Immature natural killer cell (primary cell): ENCODE measurements around the gene MPHOSPH8. TPM values are rescaled to one million over a fixed set of nuclear protein-coding genes. Genes with fewer than 3 reads are reported as not detected.
"Not testable (repeated sequence)": the region's sequence is repeated elsewhere in the genome, so short reads cannot be mapped to it uniquely, and the experiment has no call there.

Experiments
- DNase-seq, 3 donors: peaks; one replicate each; pipeline ENCODE4 v3.0.0; 2022; ENCODE audit warnings: mixed read lengths in 1 of 3
- H3K27ac Mint-ChIP-seq, 6 donors: one replicate each; pipeline ENCODE4 v1.8.0; 2020; ENCODE audit warnings: mixed read lengths in 6 of 6, mild to moderate bottlenecking in 5 of 6, inconsistent platforms in 4 of 6, moderate library complexity in 3 of 6
- H3K27me3 Mint-ChIP-seq, 3 donors: one replicate each; pipeline ENCODE4 v1.8.0; 2020 to 2021; ENCODE audit warnings: low read depth in 3 of 3, mild to moderate bottlenecking in 3 of 3, mixed read lengths in 3 of 3, moderate library complexity in 3 of 3, inconsistent platforms in 1 of 3
- H3K36me3 Mint-ChIP-seq, 3 donors: one replicate each; pipeline ENCODE4 v1.8.0; 2020; ENCODE audit warnings: mixed read lengths in 3 of 3, inconsistent platforms in 2 of 3, mild to moderate bottlenecking in 2 of 3
- H3K4me1 Mint-ChIP-seq, 2 donors: one replicate each; pipeline ENCODE4 v1.8.0; 2020; ENCODE audit warnings: inconsistent platforms in 2 of 2, mild to moderate bottlenecking in 2 of 2, mixed read lengths in 2 of 2, moderate library complexity in 1 of 2
- H3K4me3 Mint-ChIP-seq, 5 donors: one replicate each; pipeline ENCODE4 v1.8.0; 2020; ENCODE audit warnings: mild to moderate bottlenecking in 5 of 5, mixed read lengths in 5 of 5, inconsistent platforms in 3 of 5, moderate library complexity in 3 of 5
- H3K9me3 Mint-ChIP-seq, 6 donors: one replicate each; pipeline ENCODE4 v1.8.0; 2020; ENCODE audit warnings: mild to moderate bottlenecking in 6 of 6, mixed read lengths in 6 of 6, inconsistent platforms in 4 of 6, moderate library complexity in 3 of 6
- polyA plus RNA-seq, 3 donors: library from polyadenylated mRNA; unstranded; fragments of 300-500 nt; fragmentation: Illumina TruSeq; gene quantifications; one replicate each; pipeline ENCODE4 v1.2.3, GENCODE V29; 2021

MPHOSPH8 gene
- polyA plus RNA-seq, 3 donors from 2014 or later, result 3.9 to 20.5 (median 7.2) TPM

GRCh38 chr13:19605161-19605955, 28.1 kb upstream of the MPHOSPH8 start:
- H3K27ac Mint-ChIP-seq, result no peak overlapping the region
- no peak overlapping the region for H3K4me3 Mint-ChIP-seq
- H3K9me3 Mint-ChIP-seq, result peaks cover 0 to 1% (median 0%) of the 10 kb centered on the region in 6 donors
- peaks cover 0 to 5% of the 10 kb centered on the region in 2 donors for H3K4me1 Mint-ChIP-seq
- peaks cover 2 to 29% (median 7%) of the 10 kb centered on the region in 3 donors for H3K27me3 Mint-ChIP-seq
- peaks cover 0 to 5% (median 0%) of the 10 kb centered on the region in 3 donors for H3K36me3 Mint-ChIP-seq
- DNase-seq, result no peak

GRCh38 chr13:19606152-19606551, 27.3 kb upstream of the MPHOSPH8 start:
- Mint-ChIP-seq H3K27me3 (peaks cover 2 to 24% (median 5%) of the 10 kb centered on the region in 3 donors), H3K36me3 (peaks cover 0 to 5% (median 0%) of the 10 kb centered on the region in 3 donors), H3K4me3 (no peak overlapping the region), H3K27ac (no peak overlapping the region), H3K4me1 (peaks cover 0 to 5% of the 10 kb centered on the region in 2 donors), H3K9me3 (peaks cover 0 to 1% (median 0%) of the 10 kb centered on the region in 6 donors)
- no peak for DNase-seq

GRCh38 chr13:19606737-19607136, 26.7 kb upstream of the MPHOSPH8 start:
- Mint-ChIP-seq H3K4me1 (peaks cover 0 to 5% of the 10 kb centered on the region in 2 donors), H3K4me3 (no peak overlapping the region), H3K27me3 (peaks cover 2 to 22% (median 5%) of the 10 kb centered on the region in 3 donors), H3K27ac (no peak overlapping the region), H3K36me3 (peaks cover 0 to 5% (median 0%) of the 10 kb centered on the region in 3 donors), H3K9me3 (peaks cover 0 to 1% (median 0%) of the 10 kb centered on the region in 6 donors)
- DNase-seq, result no peak

DNA sequence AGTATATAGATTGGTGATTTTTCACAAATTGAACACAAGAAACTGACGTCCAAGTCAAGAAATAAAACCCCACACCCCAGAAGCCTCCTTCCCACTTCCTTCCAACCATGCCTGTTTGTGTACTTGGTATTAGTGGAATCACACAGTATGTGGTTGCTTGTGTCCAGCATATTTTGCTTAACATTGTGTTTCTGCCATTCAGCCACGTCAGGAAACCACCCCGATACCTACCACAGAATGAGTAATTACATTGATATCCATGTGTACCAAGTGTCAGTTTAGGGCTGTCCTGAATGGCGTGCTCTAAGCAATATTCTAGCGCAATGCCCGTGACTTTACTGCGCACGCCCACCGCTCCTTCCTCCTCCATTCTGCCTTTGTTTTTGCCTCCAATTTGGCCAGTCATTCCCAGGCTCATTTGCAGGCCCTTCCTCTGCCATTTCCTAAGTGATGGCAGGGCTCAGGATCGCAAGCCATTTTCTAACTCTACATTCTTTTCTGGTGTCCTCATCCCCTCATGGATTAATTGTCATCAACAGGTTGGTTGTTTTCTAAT, 25.9 kb upstream of the MPHOSPH8 start:
- H3K27me3 Mint-ChIP-seq, result peaks cover 2 to 21% (median 5%) of the 10 kb centered on the region in 3 donors
- H3K4me1 Mint-ChIP-seq, result peaks cover 0 to 5% of the 10 kb centered on the region in 2 donors
- H3K9me3 Mint-ChIP-seq, result peaks cover 0 to 1% (median 0%) of the 10 kb centered on the region in 6 donors
- no peak overlapping the region for H3K4me3 Mint-ChIP-seq
- H3K36me3 Mint-ChIP-seq, result peaks cover 0 to 5% (median 0%) of the 10 kb centered on the region in 3 donors
- no peak overlapping the region for H3K27ac Mint-ChIP-seq
- DNase-seq, result no peak

- Mint-ChIP-seq H3K27me3 (peaks cover 5 to 13% (median 6%) of the 10 kb centered on the region in 3 donors), H3K9me3 (peaks cover 0 to 10% (median 3%) of the 10 kb centered on the region in 6 donors), H3K4me3 (no peak overlapping the region), H3K27ac (no peak overlapping the region), H3K4me1 (no peaks in the 10 kb centered on the region), H3K36me3 (peaks cover 0 to 5% (median 5%) of the 10 kb centered on the region in 3 donors)
- no peak for DNase-seq
These were observed 14.5 kb upstream of the MPHOSPH8 start for GRCh38 chr13:19618977-19619376.

GRCh38 chr13:19622193-19622592, 11.3 kb upstream of the MPHOSPH8 start:
- no peak for DNase-seq
- Mint-ChIP-seq H3K36me3 (peaks cover 0 to 5% (median 5%) of the 10 kb centered on the region in 3 donors), H3K4me3 (no peak overlapping the region), H3K27me3 (peaks cover 0 to 17% (median 6%) of the 10 kb centered on the region in 3 donors), H3K9me3 (peaks cover 0 to 7% (median 1%) of the 10 kb centered on the region in 6 donors), H3K27ac (no peak overlapping the region), H3K4me1 (no peaks in the 10 kb centered on the region)

DNA sequence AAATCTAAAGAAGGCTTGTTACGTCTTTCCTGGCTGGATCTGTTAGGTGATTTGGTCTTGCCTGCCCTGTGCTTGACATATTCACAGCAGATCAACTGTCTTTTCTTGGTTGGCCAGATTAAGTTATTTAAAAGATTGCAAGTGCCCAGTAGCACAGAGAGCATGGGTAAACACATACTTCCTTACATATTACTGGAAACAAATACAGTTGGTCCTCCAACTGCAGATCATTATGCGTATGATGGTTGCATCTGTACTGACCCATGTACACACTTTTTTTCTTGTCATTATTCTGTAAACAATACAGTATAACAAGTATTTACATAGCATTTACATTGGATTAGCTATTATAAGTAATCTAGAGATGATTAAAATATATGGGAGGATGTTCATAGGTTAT, 9.2 kb upstream of the MPHOSPH8 start:
- Mint-ChIP-seq H3K9me3 (peaks cover 0 to 2% (median 0%) of the 10 kb centered on the region in 6 donors), H3K4me3 (no peak overlapping the region), H3K27me3 (peaks cover 0 to 10% (median 8%) of the 10 kb centered on the region in 3 donors), H3K36me3 (no peaks in the 10 kb centered on the region), H3K4me1 (no peaks in the 10 kb centered on the region), H3K27ac (no peak overlapping the region)
- DNase-seq, result no peak

- H3K36me3 Mint-ChIP-seq, result peaks cover 0 to 3% (median 0%) of the 10 kb centered on the region in 3 donors
- peaks cover 39 to 45% of the 10 kb centered on the region in 2 donors for H3K4me1 Mint-ChIP-seq
- no peaks in the 10 kb centered on the region for H3K9me3 Mint-ChIP-seq
- peak overlapping the region; percentile 96 to 100 (median 98) for H3K27ac Mint-ChIP-seq
- H3K4me3 Mint-ChIP-seq, result peak overlapping the region; percentile 96 to 100 (median 100)
- DNase-seq, result no peak
- peaks cover 5 to 12% (median 7%) of the 10 kb centered on the region in 3 donors for H3K27me3 Mint-ChIP-seq
These were observed 462 bp upstream of the MPHOSPH8 start for GRCh38 chr13:19632915-19633478.

- peak in 1 of 3 donors; percentile 4 for DNase-seq
- Mint-ChIP-seq H3K36me3 (peaks cover 0 to 3% (median 0%) of the 10 kb centered on the region in 3 donors), H3K4me1 (peaks cover 47 to 55% of the 10 kb centered on the region in 2 donors), H3K27me3 (peaks cover 5 to 13% (median 7%) of the 10 kb centered on the region in 3 donors), H3K9me3 (no peaks in the 10 kb centered on the region), H3K4me3 (peak overlapping the region; percentile 96 to 100 (median 100)), H3K27ac (peak overlapping the region; percentile 96 to 100 (median 98))
These were observed 839 bp downstream of the MPHOSPH8 start for GRCh38 chr13:19634256-19634740.

DNA sequence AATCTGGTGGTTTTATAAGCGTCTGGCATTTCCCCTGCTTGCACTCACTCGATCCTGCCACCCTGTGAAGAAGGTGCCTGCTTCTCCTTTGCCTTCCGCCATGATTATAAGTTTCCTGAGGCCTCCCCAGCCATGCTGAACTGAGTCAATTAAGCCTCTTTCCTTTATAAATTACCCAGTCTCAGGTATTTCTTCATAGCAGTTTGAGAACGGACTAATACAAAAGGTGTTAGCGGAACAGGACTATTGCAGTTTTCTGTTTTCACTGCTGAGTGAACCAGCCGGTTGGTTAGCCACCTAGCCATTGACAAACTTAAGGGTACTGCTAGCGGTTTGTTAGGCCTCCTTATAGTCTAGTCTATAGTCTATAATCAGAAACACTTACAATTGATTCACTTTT, 2.5 kb downstream of the MPHOSPH8 start:
- DNase-seq, H3K36me3 Mint-ChIP-seq, H3K9me3 Mint-ChIP-seq: not testable (repeated sequence)
- Mint-ChIP-seq H3K27ac (peak overlapping the region in 5 of 6 donors; percentile 20 to 64 (median 42)), H3K27me3 (peaks cover 5 to 13% (median 7%) of the 10 kb centered on the region in 3 donors), H3K4me3 (peak overlapping the region; percentile 69 to 100 (median 97)), H3K4me1 (peaks cover 59 to 71% of the 10 kb centered on the region in 2 donors)

GRCh38 chr13:19643652-19644051, 10.2 kb downstream of the MPHOSPH8 start:
- peak overlapping the region in 1 of 6 donors; percentile 30 for H3K27ac Mint-ChIP-seq
- H3K4me1 Mint-ChIP-seq, result peaks cover 38 to 63% of the 10 kb centered on the region in 2 donors
- peaks cover 0 to 3% (median 0%) of the 10 kb centered on the region in 3 donors for H3K27me3 Mint-ChIP-seq
- H3K9me3 Mint-ChIP-seq, result no peaks in the 10 kb centered on the region
- no peak for DNase-seq
- peaks cover 22 to 37% (median 24%) of the 10 kb centered on the region in 3 donors for H3K36me3 Mint-ChIP-seq
- H3K4me3 Mint-ChIP-seq, result no peak overlapping the region

- peaks cover 0 to 2% (median 0%) of the 10 kb centered on the region in 3 donors for H3K27me3 Mint-ChIP-seq
- H3K27ac Mint-ChIP-seq, result peak overlapping the region in 2 of 6 donors; percentile 20 to 40
- H3K4me1 Mint-ChIP-seq, result peaks cover 28 to 52% of the 10 kb centered on the region in 2 donors
- DNase-seq, result no peak
- peaks cover 22 to 47% (median 33%) of the 10 kb centered on the region in 3 donors for H3K36me3 Mint-ChIP-seq
- H3K4me3 Mint-ChIP-seq, result no peak overlapping the region
- no peaks in the 10 kb centered on the region for H3K9me3 Mint-ChIP-seq
These were observed 11.5 kb downstream of the MPHOSPH8 start for GRCh38 chr13:19645000-19645399.

- no peak overlapping the region for H3K4me3 Mint-ChIP-seq
- H3K36me3 Mint-ChIP-seq, result peaks cover 26 to 57% (median 42%) of the 10 kb centered on the region in 3 donors
These were observed 12.6 kb downstream of the MPHOSPH8 start for GRCh38 chr13:19646063-19646462.

More at GRCh38 chr13:19646063-19646462, 12.6 kb downstream of the MPHOSPH8 start:
- H3K27me3 Mint-ChIP-seq, result peaks cover 0 to 3% (median 0%) of the 10 kb centered on the region in 3 donors
- DNase-seq, result no peak
- H3K27ac Mint-ChIP-seq, result peak overlapping the region in 1 of 6 donors; percentile 43
- H3K4me1 Mint-ChIP-seq, result peaks cover 23 to 47% of the 10 kb centered on the region in 2 donors
- H3K9me3 Mint-ChIP-seq, result no peaks in the 10 kb centered on the region
